Stimulated activated CD4-positive, alpha-beta T cell treated with anti-CD3 and anti-CD28 coated beads, Interleukin-1b, Interleukin-23, amount 100 ng/mL, for 24 hours (primary cell): ENCODE measurements around the gene KIRREL3.

Source experiments
- DNase-seq, 4 experiments: peaks; one replicate each; pipeline ENCODE4 v3.0.0-alpha.2; 2020; ENCODE audit warnings: low read depth in 4 of 4, low spot score in 1 of 4

KIRREL3 gene

DNA sequence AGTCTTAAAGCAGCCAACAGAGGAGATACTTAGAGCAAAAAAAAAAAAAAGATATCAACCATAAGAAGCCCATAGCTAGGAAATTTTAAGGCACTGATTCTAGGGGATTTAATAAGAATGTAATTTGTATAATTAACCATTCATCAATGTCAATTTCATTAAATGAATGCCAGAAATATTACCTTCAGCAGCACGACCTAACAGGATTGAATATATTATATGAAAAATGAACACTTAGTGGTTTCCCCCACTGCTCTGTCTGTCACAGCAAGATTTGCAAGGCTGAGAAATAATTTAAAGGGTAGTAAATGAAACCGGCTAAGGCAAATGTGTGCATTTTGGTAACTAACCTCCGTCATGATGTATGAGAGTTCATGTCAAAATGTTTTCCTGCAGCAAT is 319.9 kb downstream of the KIRREL3 start:
- DNase-seq: no peak

DNA sequence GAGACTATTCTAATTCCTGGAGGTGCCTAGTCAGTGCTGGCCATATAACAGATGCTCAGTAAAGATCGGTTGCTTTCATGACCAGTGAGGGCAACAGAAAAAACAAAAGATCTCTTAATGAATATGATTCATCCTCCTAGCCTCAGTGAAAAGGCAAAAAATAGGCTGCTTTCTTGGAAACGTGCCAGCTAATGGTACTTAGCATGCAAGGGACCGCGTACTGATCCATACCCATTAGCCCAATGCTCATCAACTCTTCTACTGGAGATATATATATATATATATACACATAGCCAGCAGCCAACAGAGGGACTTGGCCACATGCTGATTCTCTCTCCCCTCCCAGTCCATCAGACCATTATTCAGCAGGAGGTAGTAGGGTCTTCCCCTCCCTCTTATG is 320.4 kb downstream of the KIRREL3 start:
- DNase-seq: no peak

DNA sequence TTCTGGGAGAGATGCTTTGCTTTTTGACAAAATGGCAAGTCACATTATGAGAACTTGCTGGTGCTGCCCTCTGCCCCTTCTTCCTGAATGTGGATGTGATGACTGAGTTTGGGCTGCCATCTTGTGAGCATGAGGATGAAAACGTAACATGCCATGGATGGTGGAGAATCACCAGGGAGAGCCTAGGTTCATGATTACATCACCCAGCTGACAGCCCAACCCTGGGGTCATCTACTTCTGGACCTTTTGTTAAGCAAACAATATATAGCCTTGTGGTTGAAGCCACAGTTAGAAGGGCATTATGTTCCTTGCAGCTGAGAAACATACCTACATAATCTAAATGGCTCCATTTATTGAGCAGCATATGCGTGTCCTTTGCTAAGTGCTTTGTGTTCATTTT is 321.5 kb downstream of the KIRREL3 start:
- DNase-seq: no peak

DNA sequence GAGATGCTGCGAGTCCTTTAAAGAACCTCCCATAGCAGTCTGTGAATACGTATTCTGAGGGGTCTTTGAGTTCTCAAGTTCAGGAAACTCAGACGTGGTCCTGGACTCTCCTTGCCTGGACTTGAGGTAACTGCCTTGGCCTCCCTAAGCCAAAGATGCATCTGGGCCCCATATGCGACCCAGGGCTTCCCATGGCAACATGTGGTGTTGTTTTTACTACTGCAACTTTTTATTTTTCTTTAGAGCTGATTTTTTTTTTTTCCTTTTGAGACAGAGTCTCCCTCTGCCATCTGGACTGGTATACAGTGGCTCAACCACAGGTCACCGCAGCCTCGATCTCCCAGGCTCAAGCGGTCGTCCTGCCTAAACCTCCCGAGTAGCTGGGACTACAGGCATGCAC is 324.0 kb downstream of the KIRREL3 start:
- DNase-seq: no peak

DNA sequence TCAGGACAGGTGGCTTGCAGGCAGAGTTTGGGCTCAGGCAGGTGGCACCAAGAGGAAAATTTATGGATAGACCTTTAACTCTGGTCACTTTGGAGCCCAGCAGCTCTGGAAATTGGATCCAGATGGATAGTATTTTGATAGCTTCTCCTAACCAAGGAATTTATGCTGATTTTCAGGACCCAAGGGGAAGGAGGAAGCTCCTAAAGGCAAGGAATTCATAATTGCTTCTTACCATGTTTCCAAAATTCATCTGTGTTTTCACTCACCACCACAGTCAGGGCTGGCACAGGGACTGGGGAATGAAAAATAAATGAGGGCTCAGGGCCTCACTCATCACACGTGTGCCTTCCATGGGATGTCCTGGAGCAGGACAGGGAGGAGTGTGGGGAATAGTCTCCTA is 327.3 kb downstream of the KIRREL3 start:
- no peak for DNase-seq

DNA sequence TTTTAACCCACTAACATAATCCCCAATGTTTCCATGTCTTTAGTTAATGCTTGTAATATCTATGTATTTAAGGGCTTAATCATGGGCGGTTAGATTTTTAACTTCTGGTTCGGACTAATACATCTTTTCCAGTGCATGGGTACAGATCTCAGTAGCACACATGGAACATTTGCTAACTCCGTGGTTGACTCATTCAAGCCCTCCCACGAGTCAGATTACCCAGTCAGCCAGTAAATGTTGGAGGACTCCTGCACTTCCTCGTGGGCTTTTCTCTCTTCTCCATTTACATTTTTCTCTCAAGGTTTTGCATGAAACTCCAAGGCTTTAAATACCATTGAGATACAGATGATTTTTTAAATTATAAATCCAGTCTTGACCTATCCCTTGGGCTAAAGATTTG is 331.2 kb downstream of the KIRREL3 start:
- no peak for DNase-seq

DNA sequence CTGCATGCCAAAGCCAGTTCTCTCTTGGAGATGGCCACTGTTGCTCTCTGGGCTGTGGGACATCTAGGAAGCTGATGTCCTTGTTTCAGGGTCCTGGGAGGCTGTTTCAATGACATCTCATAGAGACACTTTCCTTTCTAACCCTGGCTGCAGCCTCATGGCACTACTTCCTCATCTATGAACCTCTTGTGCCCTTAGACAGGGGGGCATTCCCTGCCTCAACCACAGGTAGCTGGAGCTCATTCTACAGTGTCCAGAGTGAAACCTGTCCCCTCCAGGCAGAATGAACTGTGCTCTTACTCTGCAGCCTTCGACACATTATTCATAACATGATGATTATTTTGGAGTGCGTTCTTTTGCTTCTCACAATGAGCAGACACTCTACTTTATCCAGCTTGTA is 335.9 kb downstream of the KIRREL3 start:
- no peak for DNase-seq

DNA sequence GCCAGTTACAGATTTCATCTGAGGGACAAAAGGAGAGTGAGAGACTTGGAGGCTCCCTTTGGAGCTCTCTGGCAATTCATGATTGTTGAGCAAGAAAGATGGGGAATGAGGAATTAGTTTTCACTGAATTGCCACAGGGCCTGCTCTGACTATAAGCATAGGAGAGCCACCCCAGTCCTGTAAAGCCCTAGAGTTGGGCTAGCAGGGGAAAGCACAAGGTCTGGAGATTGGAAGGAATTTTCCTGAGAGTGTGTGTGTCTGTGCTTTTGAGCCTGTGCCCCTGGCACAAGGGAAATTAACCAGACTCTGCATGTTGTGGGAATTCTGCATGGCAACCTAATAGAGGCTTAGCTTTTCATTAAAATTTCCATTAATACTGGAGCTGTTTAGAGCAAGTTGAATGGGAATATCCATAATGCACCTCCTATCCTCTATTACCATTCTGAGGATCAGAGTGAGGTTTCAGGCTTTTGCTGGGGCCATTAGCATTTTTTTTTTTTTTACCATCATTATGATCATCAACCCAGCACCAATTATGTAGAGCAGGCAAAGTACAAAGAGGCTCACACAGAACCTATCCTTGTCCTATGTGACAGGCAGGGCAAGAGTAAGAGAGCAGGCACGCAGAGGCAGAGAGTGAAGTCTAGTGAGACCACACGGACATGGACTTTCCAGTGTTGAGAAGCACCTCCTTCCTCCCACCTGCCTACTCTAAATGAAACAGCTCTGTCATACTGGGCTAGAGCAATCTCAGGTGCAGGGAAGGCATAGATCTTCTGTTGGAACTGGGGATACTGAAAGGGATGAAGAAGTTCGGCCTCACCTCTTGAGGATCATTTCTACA is 336.6 kb downstream of the KIRREL3 start:
- DNase-seq: no peak

DNA sequence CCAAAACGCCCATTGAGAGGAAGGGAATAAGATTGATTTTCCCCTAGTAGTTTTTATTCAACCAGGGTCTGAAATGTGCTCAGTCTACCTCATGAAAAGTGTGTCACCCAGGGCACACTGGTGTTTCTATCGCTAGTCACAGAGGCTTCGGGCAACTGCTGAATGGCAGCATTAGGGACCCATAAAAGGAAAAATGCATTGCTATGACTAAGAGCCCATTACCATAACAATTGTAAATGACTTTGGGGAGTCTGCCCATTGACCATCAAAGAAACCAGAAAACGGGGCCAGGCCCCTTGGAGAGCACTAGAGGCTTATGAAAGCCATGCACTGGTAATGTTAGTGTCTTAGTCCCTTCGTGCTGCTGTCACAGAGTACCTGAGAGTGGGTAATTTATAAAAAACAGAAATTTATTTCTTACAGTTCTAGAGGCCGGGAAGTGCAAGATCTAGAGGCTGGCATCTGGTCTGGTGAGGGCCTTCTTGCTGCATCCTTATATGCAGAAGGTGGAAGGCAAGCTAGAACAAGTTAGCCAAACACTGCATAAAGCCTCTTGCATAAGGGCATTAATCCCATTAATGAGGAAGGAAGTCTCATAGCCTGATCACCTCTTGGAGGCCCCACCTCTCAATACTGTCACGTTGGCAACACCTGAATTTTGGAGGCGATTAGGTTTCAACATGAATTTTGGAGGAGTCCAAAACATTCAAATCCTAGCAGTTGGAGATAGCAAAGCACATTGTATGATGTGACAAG is 338.4 kb downstream of the KIRREL3 start:
- no peak for DNase-seq

DNA sequence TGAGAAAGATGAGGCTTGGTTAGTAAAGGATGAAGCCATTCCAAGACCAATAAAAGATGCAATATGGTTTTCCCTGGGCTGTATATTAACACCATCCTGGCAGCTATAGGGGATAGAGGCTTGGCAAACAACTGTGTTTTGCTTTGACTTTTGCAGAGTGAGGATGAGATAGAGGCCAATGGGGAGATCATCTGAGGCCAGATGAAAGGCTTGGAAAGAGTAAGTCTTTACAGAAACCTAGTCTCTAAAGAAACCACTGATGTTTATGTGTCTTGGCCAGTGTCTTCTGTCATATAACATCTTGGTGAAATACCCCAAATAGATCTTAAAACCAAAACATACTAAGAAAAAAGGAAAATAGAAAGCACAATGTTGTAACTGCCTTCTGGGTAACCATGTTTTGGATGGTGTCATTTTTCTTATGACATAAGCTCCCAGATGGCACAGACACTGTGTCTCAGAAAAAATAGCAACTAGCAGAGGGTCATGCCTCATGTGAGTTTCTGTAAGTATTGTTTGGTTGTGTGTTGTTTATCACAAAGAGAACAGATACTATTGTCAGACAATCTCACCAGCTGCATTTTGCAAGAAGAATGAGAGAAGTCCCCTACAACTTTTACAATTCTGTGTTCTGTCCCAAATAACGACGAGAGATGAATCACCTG is 339.7 kb downstream of the KIRREL3 start:
- no peak for DNase-seq

DNA sequence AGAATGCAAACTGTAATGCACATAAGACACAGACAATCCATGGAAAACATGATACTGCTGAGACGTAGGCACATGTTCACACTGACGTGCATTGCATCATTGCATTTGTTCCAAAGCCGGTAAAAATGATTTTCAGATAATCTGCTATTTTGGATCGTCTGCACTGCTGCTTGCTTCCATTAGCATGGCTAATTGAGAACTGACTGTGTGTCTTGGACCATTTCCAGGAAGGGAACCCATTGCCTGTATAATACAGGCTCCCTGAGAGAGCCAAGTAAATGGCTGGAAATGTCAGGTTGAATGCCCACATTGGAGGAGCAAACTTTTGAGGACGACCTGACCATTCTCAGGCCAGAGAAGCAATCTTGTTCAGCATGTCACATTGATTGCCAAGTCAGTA is 340.2 kb downstream of the KIRREL3 start:
- no peak for DNase-seq

DNA sequence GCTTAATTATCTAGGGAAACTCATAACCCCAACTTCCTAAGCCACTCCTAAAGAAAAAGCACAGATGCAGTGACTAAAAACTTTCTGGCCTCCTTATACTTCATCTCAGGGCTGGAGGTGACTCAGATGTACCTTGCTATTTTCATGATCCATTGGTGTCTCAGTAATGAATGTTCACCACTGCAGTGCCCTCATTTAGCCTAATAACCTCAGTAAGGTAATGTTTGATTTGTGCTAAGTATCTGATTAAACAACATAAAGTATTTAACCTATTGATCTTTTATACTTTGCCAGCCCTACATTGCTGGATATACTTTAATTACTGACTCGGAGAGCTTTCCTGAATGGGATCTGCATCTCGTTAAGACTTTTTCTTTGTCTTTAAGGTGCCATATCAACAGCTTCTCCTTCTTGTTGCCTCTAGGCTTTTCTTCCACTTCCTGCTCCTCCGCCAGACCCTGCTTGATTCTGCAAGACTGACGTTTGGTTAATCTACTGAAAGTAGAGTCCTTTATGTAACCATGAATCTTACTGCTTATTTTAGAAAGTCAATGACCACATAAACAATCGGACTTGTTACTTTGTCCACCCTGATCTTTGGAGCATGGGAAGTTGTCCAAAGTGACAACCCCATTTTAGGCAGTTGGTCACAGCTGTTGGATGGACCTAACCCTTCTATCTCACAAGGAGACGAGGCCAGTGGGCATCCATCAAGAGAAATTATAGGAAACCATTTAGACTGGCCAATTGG is 342.1 kb downstream of the KIRREL3 start:
- no peak for DNase-seq

DNA sequence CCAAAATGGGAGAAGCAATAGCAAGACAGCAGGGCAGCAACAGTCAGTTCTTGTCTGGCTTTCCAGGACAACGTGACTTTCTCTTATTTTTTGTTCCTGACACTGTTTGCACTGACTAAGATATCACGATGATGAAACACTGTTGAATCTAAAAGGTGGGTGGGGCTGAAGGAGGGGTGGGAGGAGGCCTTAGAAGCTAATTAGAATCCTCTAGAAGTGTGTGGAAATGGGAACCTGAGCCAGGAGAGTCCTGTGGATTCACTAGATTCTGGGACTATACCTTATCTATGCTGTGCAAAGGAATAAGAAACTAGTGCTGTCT is 344.8 kb downstream of the KIRREL3 start:
- DNase-seq: no peak

DNA sequence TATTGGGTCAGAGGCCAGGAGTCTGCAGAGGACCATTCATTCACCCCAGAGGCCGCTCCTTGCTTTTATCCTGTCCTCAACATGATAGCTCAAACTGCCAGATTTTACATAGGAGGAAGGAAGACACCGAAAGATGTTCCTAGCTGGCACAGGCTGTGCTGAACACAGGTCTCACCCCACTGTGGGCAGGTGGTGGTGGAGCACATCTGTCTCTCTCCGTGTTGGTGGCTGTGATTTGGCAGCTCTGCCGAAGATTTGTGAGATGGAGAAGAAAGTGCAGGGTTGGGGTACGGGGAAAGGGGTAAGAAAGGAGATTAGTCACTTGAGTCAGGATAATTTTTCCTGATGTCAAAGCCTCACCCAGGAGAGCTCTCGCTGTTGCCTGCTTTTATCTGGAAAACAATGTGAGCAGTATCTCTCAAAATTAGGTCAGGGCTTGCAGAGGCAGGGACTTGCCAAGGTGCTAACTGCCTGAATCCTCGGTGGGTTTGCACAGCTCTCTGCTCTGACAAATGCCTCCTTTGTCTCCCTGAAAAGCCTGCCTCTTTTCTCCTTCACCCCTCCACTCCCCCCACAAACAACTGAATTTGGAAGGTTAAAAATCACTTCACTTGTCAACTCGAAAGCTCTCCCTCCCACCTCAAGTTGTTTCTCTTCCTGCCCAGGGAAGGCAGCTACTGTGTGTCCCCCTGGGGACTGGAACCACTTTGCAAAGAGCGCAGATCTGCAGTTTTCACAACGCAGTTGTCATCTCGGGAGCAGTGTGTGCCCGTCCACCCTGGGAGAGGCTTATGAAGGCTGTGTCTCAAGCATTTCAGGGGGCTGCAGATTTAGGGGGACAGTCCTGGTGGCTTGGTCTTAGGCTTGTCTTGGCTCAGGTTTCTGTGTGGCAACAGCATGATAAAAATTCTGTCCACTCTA is 345.4 kb downstream of the KIRREL3 start:
- no peak for DNase-seq

DNA sequence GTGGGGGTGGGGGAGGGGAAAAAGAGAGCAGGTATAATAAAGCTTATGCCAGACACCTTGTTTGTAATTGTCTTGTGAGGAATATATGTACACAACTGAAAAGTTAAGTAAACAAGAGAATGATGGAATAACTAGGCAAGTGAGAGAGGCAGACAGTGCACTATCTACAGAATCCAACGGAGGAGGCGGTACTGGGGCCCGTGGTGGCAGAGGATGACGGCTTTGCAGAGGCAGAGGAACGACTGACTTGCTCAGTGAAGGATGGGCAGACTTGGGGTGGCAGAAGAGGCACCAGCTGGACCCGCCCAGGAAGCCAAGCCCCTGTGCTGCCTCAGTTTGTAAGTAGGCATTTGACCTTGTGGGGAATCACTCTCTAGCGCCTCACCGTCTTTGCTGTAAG is 347.5 kb downstream of the KIRREL3 start:
- DNase-seq: no peak

DNA sequence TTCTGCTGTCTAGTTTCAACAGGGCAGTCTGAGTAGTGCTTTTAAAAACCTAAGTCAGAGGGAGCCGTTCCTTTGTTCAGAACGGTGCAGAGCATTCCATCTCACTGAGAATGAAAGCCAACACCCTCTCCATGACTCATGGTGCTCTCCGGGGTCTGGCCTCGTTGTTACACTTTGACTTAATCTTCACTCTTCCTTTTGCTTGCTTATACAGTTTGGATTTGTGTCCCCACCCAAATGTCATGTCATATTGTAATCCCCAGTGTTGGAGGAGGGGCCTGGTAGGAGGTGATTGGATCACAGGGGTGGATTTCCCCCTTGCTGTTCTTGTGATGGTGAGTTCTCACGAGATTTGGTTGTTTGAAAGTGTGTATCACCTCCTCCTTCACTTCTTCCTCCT is 352.8 kb downstream of the KIRREL3 start:
- no peak for DNase-seq

DNA sequence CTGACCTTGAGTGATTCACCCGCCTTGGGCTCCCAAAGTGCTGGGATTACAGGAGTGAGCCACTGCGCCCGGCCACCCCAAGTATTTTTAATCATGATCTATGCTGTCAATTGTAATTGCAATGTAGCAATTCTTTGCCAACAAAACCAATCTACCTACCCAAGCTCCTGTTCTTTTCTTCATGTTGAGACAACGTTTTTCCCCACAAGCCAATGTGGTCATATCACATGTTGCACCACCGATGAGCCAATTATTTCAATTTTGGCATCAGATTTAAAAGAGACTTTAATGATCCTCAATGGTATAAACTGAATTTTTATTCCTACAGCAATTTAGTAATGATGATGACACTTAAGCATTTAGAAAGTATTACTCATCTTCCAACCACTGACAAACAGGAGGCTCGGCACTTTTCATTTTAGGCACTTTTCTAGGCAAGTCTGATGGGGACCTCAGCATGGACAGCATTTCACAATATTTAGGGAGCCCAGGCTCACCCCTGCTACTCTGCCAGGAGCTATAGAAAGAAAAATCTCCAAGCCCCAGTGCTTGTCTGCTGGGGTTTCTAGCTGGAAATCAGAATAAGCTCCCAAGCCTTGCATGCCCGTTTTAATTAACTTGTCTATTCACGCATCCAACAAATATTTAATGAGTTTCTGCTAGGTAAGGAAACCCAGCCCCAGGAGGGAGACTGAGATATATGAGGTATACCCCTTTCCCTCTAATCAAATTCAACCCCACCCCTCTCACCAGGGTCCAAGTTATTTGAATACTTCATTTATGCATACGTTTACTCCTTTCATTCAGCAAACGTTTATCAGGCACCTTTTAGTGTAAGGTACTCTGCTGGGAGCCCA is 353.6 kb downstream of the KIRREL3 start:
- DNase-seq: no peak

DNA sequence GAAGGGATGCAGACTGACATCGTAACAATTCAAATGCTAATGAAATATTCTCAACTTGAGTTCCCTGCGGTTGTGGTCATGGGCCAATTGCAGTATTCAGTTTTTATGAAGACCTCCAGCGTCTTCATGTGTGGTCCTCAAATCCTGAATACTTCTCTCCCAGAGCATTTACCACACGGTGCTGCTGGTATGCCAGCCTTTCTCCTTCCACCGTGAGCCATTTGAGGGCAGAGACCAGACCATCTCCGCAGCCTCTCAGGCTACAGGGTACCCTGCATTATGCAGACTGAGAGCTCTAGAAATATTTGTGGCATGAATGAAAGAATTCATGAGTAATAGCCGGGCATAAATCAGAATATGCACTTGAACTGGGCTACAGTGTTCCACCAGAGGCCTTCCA is 355.4 kb downstream of the KIRREL3 start:
- DNase-seq: no peak

DNA sequence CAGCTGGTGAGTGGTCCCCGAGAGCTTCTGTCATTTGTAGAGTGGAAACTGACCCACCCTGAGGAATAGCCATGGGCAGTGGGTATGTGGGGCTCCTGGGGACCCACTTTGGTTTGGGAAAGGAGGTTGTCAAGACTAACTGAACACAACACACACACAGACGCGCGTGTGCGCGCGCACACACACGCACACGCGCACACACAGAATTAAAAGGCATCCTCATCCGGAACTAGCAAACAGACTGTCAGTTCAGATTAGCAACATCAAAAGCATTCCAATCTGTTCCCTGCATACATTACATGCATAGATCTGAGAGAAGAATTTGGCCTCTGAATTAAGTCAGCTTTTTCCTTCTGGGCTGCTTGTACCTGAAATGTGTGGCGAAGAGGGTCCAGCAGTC is 360.4 kb downstream of the KIRREL3 start:
- no peak for DNase-seq

DNA sequence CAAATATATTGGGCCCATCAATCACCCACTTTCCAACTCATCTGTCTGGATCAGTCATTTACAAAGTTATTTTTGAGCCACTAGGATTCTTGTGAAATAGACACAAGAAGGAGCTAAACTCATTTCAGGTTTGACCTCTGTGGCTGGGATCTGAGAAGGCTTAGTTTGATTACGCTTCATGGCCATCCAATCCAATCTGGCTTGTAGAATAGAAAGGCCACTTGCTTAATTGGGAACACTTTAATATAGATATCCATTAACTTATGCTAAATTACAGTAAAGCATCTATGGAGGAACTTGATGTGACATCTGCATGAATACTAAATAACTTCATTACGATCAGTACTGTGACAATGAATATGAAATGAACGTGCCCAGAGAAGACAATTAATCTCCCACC is 360.9 kb downstream of the KIRREL3 start:
- DNase-seq: no peak
